Trophoblast cell (in vitro differentiated cells and primary cell): ENCODE measurements around the gene ETS1.

ENCODE experiments used
- DNase-seq, 2 donors: peaks; one replicate each; pipeline ENCODE4 v3.0.0-alpha.2; 2016
- H2AFZ ChIP-seq: 2 replicates; pipeline ENCODE4 v1.6.1; 2013; ENCODE audit warnings: low read length, moderate library complexity, mild to moderate bottlenecking; ENCODE audit not compliant: insufficient read depth, poor library complexity
- H2AK5ac ChIP-seq: 2 replicates; pipeline ENCODE4 v1.6.1; 2013; ENCODE audit warnings: mild to moderate bottlenecking, low read length
- H2BK120ac ChIP-seq: 2 replicates; pipeline ENCODE4 v1.6.1; 2013; ENCODE audit warnings: low read length, mild to moderate bottlenecking, moderate library complexity; ENCODE audit not compliant: insufficient read depth, poor library complexity
- H2BK12ac ChIP-seq: 2 replicates; pipeline ENCODE4 v1.6.1; 2013; ENCODE audit warnings: mild to moderate bottlenecking, low read length, moderate library complexity
- H2BK5ac ChIP-seq: 2 replicates; pipeline ENCODE4 v1.6.1; 2013; ENCODE audit warnings: low read length, low read depth, moderate library complexity, mild to moderate bottlenecking; ENCODE audit not compliant: poor library complexity
- H3K14ac ChIP-seq: 2 replicates; pipeline ENCODE4 v1.6.1; 2013; ENCODE audit warnings: mild to moderate bottlenecking, low read length
- H3K18ac ChIP-seq: 2 replicates; pipeline ENCODE4 v1.6.1; 2013; ENCODE audit warnings: mild to moderate bottlenecking, low read length
- H3K23ac ChIP-seq: 2 replicates; pipeline ENCODE4 v1.6.1; 2013; ENCODE audit warnings: low read length
- H3K27ac ChIP-seq: 2 replicates; pipeline ENCODE4 v1.5.1; 2013; ENCODE audit warnings: low read depth, mild to moderate bottlenecking, inconsistent platforms, low read length, moderate library complexity
- H3K27me3 ChIP-seq: 2 replicates; pipeline ENCODE4 v1.6.1; 2013; ENCODE audit warnings: inconsistent platforms, mild to moderate bottlenecking, low read length, moderate library complexity; ENCODE audit not compliant: insufficient read depth
- H3K36me3 ChIP-seq, 2 experiments: 1 replicate in 1 of 2; 2 replicates in 1 of 2; pipeline ENCODE4 v1.6.1; 2013; ENCODE audit warnings: low read length in 2 of 2, mild to moderate bottlenecking in 2 of 2, moderate library complexity in 1 of 2; ENCODE audit not compliant: insufficient read depth in 2 of 2, control insufficient read depth in 1 of 2
- H3K4ac ChIP-seq: 2 replicates; pipeline ENCODE4 v1.6.1; 2013; ENCODE audit warnings: low read depth, mild to moderate bottlenecking, low read length, moderate library complexity
- H3K4me1 ChIP-seq, 2 experiments: 1 replicate in 1 of 2; 2 replicates in 1 of 2; pipeline ENCODE4 v1.6.1; 2013; ENCODE audit warnings: low read length in 2 of 2, mild to moderate bottlenecking in 2 of 2, moderate library complexity in 1 of 2; ENCODE audit not compliant: insufficient read depth in 2 of 2, control insufficient read depth in 1 of 2
- H3K4me2 ChIP-seq: 2 replicates; pipeline ENCODE4 v1.6.1; 2013; ENCODE audit warnings: inconsistent platforms, mild to moderate bottlenecking, low read length, moderate library complexity
- H3K4me3 ChIP-seq: 2 replicates; pipeline ENCODE4 v1.5.1; 2013; ENCODE audit warnings: mild to moderate bottlenecking, low read depth, low read length, inconsistent platforms
- H3K79me1 ChIP-seq: one replicate; pipeline ENCODE4 v1.6.1; 2013; ENCODE audit warnings: low read length
- H3K79me2 ChIP-seq: 2 replicates; pipeline ENCODE4 v1.6.1; 2013; ENCODE audit warnings: low read length, mild to moderate bottlenecking; ENCODE audit not compliant: control insufficient read depth, insufficient read depth, poor library complexity
- H3K9ac ChIP-seq: 2 replicates; pipeline ENCODE4 v1.6.1; 2013; ENCODE audit warnings: mild to moderate bottlenecking, low read length
- H3K9me3 ChIP-seq: 2 replicates; pipeline ENCODE4 v1.6.1; 2013; ENCODE audit warnings: low read depth, mild to moderate bottlenecking, control low read depth, inconsistent platforms, low read length; ENCODE audit not compliant: insufficient read depth
- H4K12ac ChIP-seq: 2 replicates; pipeline ENCODE4 v1.6.1; 2013; ENCODE audit warnings: low read depth, mild to moderate bottlenecking, low read length, moderate library complexity
- H4K8ac ChIP-seq: 2 replicates; pipeline ENCODE4 v1.6.1; 2013; ENCODE audit warnings: low read depth, mild to moderate bottlenecking, low read length, moderate library complexity
- H4K91ac ChIP-seq: one replicate; pipeline ENCODE4 v1.6.1; 2013; ENCODE audit warnings: low read depth, mild to moderate bottlenecking, low read length, moderate library complexity
- WGBS: extraction: QIAGEN DNeasy Blood & Tissue Kit; methylation state at CpG from one replicate; pipeline ENCODE4 v1.1.7; 2013; ENCODE audit warnings: missing lambda C conversion rate; ENCODE audit not compliant: insufficient read length, insufficient coverage; ENCODE audit errors: extremely low coverage; 5-methylcytosine and 5-hydroxymethylcytosine counted together

Gene ETS1

GRCh38 chr11:128421577-128422330 lies 165.6 kb downstream of the ETS1 start:
- WGBS: no CpG with 5 or more reads among the region's 6 CpGs
- Histone ChIP-seq H3K9me3 (no peaks in the 10 kb centered on the region), H3K4me2 (no peak overlapping the region), H2AK5ac (peak overlapping the region; percentile 17), H3K27ac (peak overlapping the region; percentile 34), H3K23ac (no peak overlapping the region), H2AFZ (peak overlapping the region; percentile 20), H3K14ac (peak overlapping the region; percentile 43), H3K4me3 (no peak overlapping the region), H3K9ac (no peak overlapping the region), H3K4ac (peak overlapping the region; percentile 12), H3K36me3 (no peaks in the 10 kb centered on the region), H3K27me3 (no peaks in the 10 kb centered on the region), H4K8ac (peak overlapping the region; percentile 25), H2BK120ac (peak overlapping the region; percentile 88), H3K18ac (no peak overlapping the region), H3K4me1 (peaks cover 26 to 30% of the 10 kb centered on the region in 2 experiments), H3K79me2 (no peaks in the 10 kb centered on the region), H2BK5ac (peak overlapping the region; percentile 74), H2BK12ac (peak overlapping the region; percentile 58), H4K91ac (peak overlapping the region; percentile 75), H4K12ac (no peak overlapping the region), H3K79me1 (peaks cover 32% of the 10 kb centered on the region)
- DNase-seq: peak in 1 of 2 donors; percentile 25

GRCh38 chr11:128420951-128421350 lies 166.4 kb downstream of the ETS1 start:
- Histone ChIP-seq H3K36me3 (no peaks in the 10 kb centered on the region), H2BK12ac (peak overlapping the region; percentile 73), H2AFZ (no peak overlapping the region), H3K79me2 (no peaks in the 10 kb centered on the region), H3K79me1 (peaks cover 32% of the 10 kb centered on the region), H4K12ac (no peak overlapping the region), H2BK120ac (peak overlapping the region; percentile 70), H3K4me2 (no peak overlapping the region), H2BK5ac (peak overlapping the region; percentile 81), H3K4ac (peak overlapping the region; percentile 52), H3K9me3 (no peaks in the 10 kb centered on the region), H3K27ac (peak overlapping the region; percentile 34), H2AK5ac (no peak overlapping the region), H3K9ac (no peak overlapping the region), H3K4me3 (no peak overlapping the region), H3K27me3 (no peaks in the 10 kb centered on the region), H4K8ac (no peak overlapping the region), H4K91ac (peak overlapping the region; percentile 51), H3K4me1 (peaks cover 26 to 32% of the 10 kb centered on the region in 2 experiments), H3K23ac (no peak overlapping the region), H3K14ac (peak overlapping the region; percentile 68), H3K18ac (no peak overlapping the region)
- WGBS: no CpG with 5 or more reads among the region's 4 CpGs
- DNase-seq: peak in 1 of 2 donors; percentile 13

- Histone ChIP-seq H4K12ac (no peak overlapping the region), H3K27me3 (no peaks in the 10 kb centered on the region), H3K79me2 (no peaks in the 10 kb centered on the region), H3K79me1 (peaks cover 29% of the 10 kb centered on the region), H3K9ac (no peak overlapping the region), H3K36me3 (no peaks in the 10 kb centered on the region), H2BK120ac (peak overlapping the region; percentile 57), H3K27ac (peak overlapping the region; percentile 66), H3K14ac (peak overlapping the region; percentile 71), H3K9me3 (no peaks in the 10 kb centered on the region), H3K18ac (peak overlapping the region; percentile 56), H2BK12ac (peak overlapping the region; percentile 39), H4K91ac (peak overlapping the region; percentile 49), H4K8ac (no peak overlapping the region), H3K4me3 (no peak overlapping the region), H3K4me1 (peaks cover 26 to 32% of the 10 kb centered on the region in 2 experiments), H2AFZ (no peak overlapping the region), H3K4me2 (no peak overlapping the region), H3K23ac (no peak overlapping the region), H2BK5ac (peak overlapping the region; percentile 42), H2AK5ac (peak overlapping the region; percentile 10), H3K4ac (no peak overlapping the region)
- no peak for DNase-seq
- no CpG with 5 or more reads among the region's 4 CpGs for WGBS
Observed at GRCh38 chr11:128420265-128420664, 167.1 kb downstream of the ETS1 start.

GRCh38 chr11:128419012-128419767 lies 168.2 kb downstream of the ETS1 start:
- Histone ChIP-seq H3K18ac (peak overlapping the region; percentile 81), H3K4me1 (peaks cover 17 to 25% of the 10 kb centered on the region in 2 experiments), H4K8ac (peak overlapping the region; percentile 2), H3K4me2 (no peak overlapping the region), H4K91ac (peak overlapping the region; percentile 94), H2BK120ac (peak overlapping the region; percentile 40), H3K27me3 (no peaks in the 10 kb centered on the region), H3K23ac (no peak overlapping the region), H3K79me1 (peaks cover 22% of the 10 kb centered on the region), H2BK5ac (peak overlapping the region; percentile 86), H2AK5ac (peak overlapping the region; percentile 17), H3K4ac (peak overlapping the region; percentile 44), H3K4me3 (no peak overlapping the region), H3K14ac (peak overlapping the region; percentile 72), H2AFZ (no peak overlapping the region), H3K27ac (peak overlapping the region; percentile 66), H2BK12ac (peak overlapping the region; percentile 31), H3K9ac (no peak overlapping the region), H3K36me3 (no peaks in the 10 kb centered on the region), H3K9me3 (no peaks in the 10 kb centered on the region), H3K79me2 (no peaks in the 10 kb centered on the region), H4K12ac (peak overlapping the region; percentile 2)
- no peak for DNase-seq
- WGBS: no CpG with 5 or more reads among the region's 7 CpGs
